GM12873 (cell line): ENCODE results near the gene NDFIP2.

Source experiments
- CTCF ChIP-seq: IDR thresholded peaks from 2 replicates; pipeline ENCODE4 v1.5.1; 2012; ENCODE audit warnings: low read depth, mild to moderate bottlenecking, moderate library complexity, low read length, control low read depth; ENCODE audit not compliant: insufficient read depth; ENCODE audit errors: missing control alignments

Gene NDFIP2

GRCh38 chr13:79548902-79549301 lies 67.9 kb downstream of the NDFIP2 start:
- TF ChIP-seq CTCF = no peak

GRCh38 chr13:79549355-79550106 lies 68.6 kb downstream of the NDFIP2 start:
- no peak for TF ChIP-seq CTCF

- TF ChIP-seq CTCF = no peak
Measured at GRCh38 chr13:79557666-79558065, 76.7 kb downstream of the NDFIP2 start.

- no peak for TF ChIP-seq CTCF
Measured at GRCh38 chr13:79560954-79561353, 80.0 kb downstream of the NDFIP2 start.

- no peak for TF ChIP-seq CTCF
Measured at GRCh38 chr13:79562557-79562956, 81.6 kb downstream of the NDFIP2 start.

GRCh38 chr13:79566118-79566517 lies 85.2 kb downstream of the NDFIP2 start:
- no peak for TF ChIP-seq CTCF

GRCh38 chr13:79571147-79571546 lies 90.2 kb downstream of the NDFIP2 start:
- TF ChIP-seq CTCF = no peak

GRCh38 chr13:79581870-79582315 lies 100.9 kb downstream of the NDFIP2 start:
- TF ChIP-seq CTCF = no peak
